Measurements from ENCODE around the gene MAMDC4. TPM values are rescaled to one million over a fixed set of nuclear protein-coding genes. Genes with fewer than 3 reads are reported as not detected.
"Not testable (repeated sequence)": the region's sequence is repeated elsewhere in the genome, so short reads cannot be mapped to it uniquely, and the experiment has no call there.

Gene MAMDC4
- total RNA-seq, 2 experiments from 2014 or later: 11.7 to 14.2 TPM

- Histone ChIP-seq H3K36me3 (ENCODE audit: insufficient read depth, low read length) (peaks cover 72% of the 10 kb centered on the region), H3K79me2 (ENCODE audit: insufficient read depth, low read depth, low read length) (no peaks in the 10 kb centered on the region), H3K4me1 (ENCODE audit: insufficient read depth, low read length, poor library complexity, severe bottlenecking) (no peaks in the 10 kb centered on the region), H3K4me3 (ENCODE audit: low read depth, low read length, poor library complexity, severe bottlenecking) (no peak overlapping the region), H3K4me2 (ENCODE audit: low read length) (no peak overlapping the region), H4K20me1 (ENCODE audit: insufficient read depth, low read length) (no peaks in the 10 kb centered on the region), H2AFZ (ENCODE audit: low read length) (no peak overlapping the region), H3K9me2 (ENCODE audit: insufficient read depth, low read length) (no peaks in the 10 kb centered on the region), H3K27ac (ENCODE audit: low read depth, low read length, poor library complexity, severe bottlenecking) (no peak overlapping the region), H3K9me3 (ENCODE audit: low read length) (no peaks in the 10 kb centered on the region)
- ChIA-PET CTCF (ENCODE audit: unreplicated experiment) (no interaction called here), POLR2A (no interaction called here)
- no TSS peak for BruUV-seq (replicated peaks)
- TF ChIP-seq EZH2phosphoT487 (IDR thresholded peaks at IDR 0.05; ENCODE audit: borderline replicate concordance, low read depth, low read length) (no peak), CTCF (conservative IDR thresholded peaks at IDR 0.05; ENCODE audit: low read length) (no peak)
- DNase-seq (ENCODE audit: low spot score): no peak
- intact Hi-C loops (cut with micrococcal nuclease; ENCODE audit: unreplicated experiment): no loop called here
Measured at GRCh38 chr9:136831720-136832104, 20.4 kb upstream of the MAMDC4 start.

- H3K9me3 ChIP-seq (ENCODE audit: low read length): no peaks in the 10 kb centered on the region
- H3K4me3 ChIP-seq (ENCODE audit: low read depth, low read length, poor library complexity, severe bottlenecking): no peak overlapping the region
- POLR2A ChIA-PET: no interaction called here
- H3K27ac ChIP-seq (ENCODE audit: low read depth, low read length, poor library complexity, severe bottlenecking): no peak overlapping the region
- H3K9me2 ChIP-seq (ENCODE audit: insufficient read depth, low read length): no peaks in the 10 kb centered on the region
- H3K4me2 ChIP-seq (ENCODE audit: low read length): no peak overlapping the region
- CTCF ChIA-PET (ENCODE audit: unreplicated experiment): interaction anchor here (0.6 kb wide), 1 partner anchor 116 kb away, joined by 5 read pairs; no protein-coding TSS in a partner anchor
- DNase-seq (ENCODE audit: low spot score): no peak
- no TSS peak for BruUV-seq (replicated peaks)
- TF ChIP-seq CTCF (conservative IDR thresholded peaks at IDR 0.05; ENCODE audit: low read length) (no peak), EZH2phosphoT487 (IDR thresholded peaks at IDR 0.05; ENCODE audit: borderline replicate concordance, low read depth, low read length) (no peak)
- intact Hi-C loops (cut with micrococcal nuclease; ENCODE audit: unreplicated experiment): no loop called here
- no peaks in the 10 kb centered on the region for H3K4me1 ChIP-seq (ENCODE audit: insufficient read depth, low read length, poor library complexity, severe bottlenecking)
- no peak overlapping the region for H2AFZ ChIP-seq (ENCODE audit: low read length)
- H3K79me2 ChIP-seq (ENCODE audit: insufficient read depth, low read depth, low read length): no peaks in the 10 kb centered on the region
- peaks cover 66% of the 10 kb centered on the region for H3K36me3 ChIP-seq (ENCODE audit: insufficient read depth, low read length)
- no peaks in the 10 kb centered on the region for H4K20me1 ChIP-seq (ENCODE audit: insufficient read depth, low read length)
Measured at GRCh38 chr9:136832581-136832980, 19.6 kb upstream of the MAMDC4 start.

- H3K27ac ChIP-seq (ENCODE audit: low read depth, low read length, poor library complexity, severe bottlenecking); CTCF ChIA-PET (ENCODE audit: unreplicated experiment); H3K4me1 ChIP-seq (ENCODE audit: insufficient read depth, low read length, poor library complexity, severe bottlenecking); BruUV-seq (replicated peaks); H3K4me3 ChIP-seq (ENCODE audit: low read depth, low read length, poor library complexity, severe bottlenecking); POLR2A ChIA-PET; H3K4me2 ChIP-seq (ENCODE audit: low read length); H3K9me3 ChIP-seq (ENCODE audit: low read length); H4K20me1 ChIP-seq (ENCODE audit: insufficient read depth, low read length); H3K79me2 ChIP-seq (ENCODE audit: insufficient read depth, low read depth, low read length); H2AFZ ChIP-seq (ENCODE audit: low read length); DNase-seq (ENCODE audit: low spot score); intact Hi-C loops (cut with micrococcal nuclease; ENCODE audit: unreplicated experiment); H3K9me2 ChIP-seq (ENCODE audit: insufficient read depth, low read length): not testable (repeated sequence)
- peaks cover 67% of the 10 kb centered on the region for H3K36me3 ChIP-seq (ENCODE audit: insufficient read depth, low read length)
Measured at GRCh38 chr9:136833381-136834048, 18.6 kb upstream of the MAMDC4 start.
